ENCODE data around the gene ATP2A3.

DNA sequence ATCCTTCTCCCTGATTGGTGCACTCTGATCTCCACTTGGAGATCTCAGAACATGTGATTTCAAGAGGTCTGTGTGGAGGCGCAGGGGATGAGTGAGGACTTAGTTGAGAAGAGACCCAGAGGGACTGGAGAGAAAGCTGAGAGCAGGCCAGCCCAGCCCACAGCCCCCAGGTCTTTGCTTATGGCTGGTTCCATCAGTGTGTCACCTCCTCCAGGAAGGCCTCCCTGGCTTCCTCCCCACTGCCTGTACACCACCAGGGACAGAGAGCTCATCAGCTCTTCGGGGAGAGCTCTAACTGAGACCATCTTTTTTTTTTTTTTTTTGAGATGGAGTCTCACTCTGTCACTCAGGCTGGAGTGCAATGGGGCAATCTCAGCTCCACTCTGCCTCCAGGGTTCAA lies 51.4 kb downstream of the ATP2A3 start:
- TF ChIP-seq, protein P1, sequence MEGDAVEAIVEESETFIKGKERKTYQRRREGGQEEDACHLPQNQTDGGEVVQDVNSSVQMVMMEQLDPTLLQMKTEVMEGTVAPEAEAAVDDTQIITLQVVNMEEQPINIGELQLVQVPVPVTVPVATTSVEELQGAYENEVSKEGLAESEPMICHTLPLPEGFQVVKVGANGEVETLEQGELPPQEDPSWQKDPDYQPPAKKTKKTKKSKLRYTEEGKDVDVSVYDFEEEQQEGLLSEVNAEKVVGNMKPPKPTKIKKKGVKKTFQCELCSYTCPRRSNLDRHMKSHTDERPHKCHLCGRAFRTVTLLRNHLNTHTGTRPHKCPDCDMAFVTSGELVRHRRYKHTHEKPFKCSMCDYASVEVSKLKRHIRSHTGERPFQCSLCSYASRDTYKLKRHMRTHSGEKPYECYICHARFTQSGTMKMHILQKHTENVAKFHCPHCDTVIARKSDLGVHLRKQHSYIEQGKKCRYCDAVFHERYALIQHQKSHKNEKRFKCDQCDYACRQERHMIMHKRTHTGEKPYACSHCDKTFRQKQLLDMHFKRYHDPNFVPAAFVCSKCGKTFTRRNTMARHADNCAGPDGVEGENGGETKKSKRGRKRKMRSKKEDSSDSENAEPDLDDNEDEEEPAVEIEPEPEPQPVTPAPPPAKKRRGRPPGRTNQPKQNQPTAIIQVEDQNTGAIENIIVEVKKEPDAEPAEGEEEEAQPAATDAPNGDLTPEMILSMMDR (IDR thresholded peaks at IDR 0.05; ENCODE audit: poor library complexity): no peak
- TF ChIP-seq EZH2 (IDR thresholded peaks at IDR 0.05; ENCODE audit: borderline replicate concordance) (no peak), EZH2phosphoT487 (IDR thresholded peaks at IDR 0.05; ENCODE audit: low read depth, severe bottlenecking, unreplicated experiment) (no peak)

All from hepatocyte (in vitro differentiated cells).